GM10266 (cell line): ENCODE results near the gene FCRL4.

Experiments used
- DNase-seq: peaks from one replicate; pipeline ENCODE4 v3.0.0; 2012; ENCODE audit errors: extremely low spot score
- TF ChIP-seq, protein P1 (sequence below): IDR thresholded peaks from 2 replicates; pipeline ENCODE4 v1.5.1; 2012; ENCODE audit warnings: mild to moderate bottlenecking, low read depth; ENCODE audit not compliant: control insufficient read depth, insufficient read depth; ENCODE audit errors: missing control alignments

FCRL4 gene

DNA sequence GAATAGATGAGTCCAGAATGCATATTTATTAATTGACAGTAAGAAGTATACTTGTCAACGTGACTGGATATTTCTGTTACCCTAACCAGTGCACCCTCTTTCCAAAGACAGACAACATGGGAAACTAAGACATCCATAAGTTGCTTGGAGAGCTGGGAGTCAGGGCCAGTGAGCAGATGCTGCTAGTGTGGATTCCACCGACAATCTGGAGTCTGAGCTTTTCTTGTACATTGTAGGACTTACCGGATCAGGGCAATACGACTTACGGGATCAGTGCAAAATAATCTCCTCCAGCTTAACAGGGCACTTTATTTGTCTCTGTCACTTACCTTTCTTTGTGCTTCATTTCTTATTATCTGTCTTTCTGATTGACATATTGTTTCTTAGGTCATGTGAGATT lies 24.6 kb upstream of the FCRL4 start:
- no peak for DNase-seq
- TF ChIP-seq, protein P1, sequence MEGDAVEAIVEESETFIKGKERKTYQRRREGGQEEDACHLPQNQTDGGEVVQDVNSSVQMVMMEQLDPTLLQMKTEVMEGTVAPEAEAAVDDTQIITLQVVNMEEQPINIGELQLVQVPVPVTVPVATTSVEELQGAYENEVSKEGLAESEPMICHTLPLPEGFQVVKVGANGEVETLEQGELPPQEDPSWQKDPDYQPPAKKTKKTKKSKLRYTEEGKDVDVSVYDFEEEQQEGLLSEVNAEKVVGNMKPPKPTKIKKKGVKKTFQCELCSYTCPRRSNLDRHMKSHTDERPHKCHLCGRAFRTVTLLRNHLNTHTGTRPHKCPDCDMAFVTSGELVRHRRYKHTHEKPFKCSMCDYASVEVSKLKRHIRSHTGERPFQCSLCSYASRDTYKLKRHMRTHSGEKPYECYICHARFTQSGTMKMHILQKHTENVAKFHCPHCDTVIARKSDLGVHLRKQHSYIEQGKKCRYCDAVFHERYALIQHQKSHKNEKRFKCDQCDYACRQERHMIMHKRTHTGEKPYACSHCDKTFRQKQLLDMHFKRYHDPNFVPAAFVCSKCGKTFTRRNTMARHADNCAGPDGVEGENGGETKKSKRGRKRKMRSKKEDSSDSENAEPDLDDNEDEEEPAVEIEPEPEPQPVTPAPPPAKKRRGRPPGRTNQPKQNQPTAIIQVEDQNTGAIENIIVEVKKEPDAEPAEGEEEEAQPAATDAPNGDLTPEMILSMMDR: no peak

- DNase-seq: no peak
- TF ChIP-seq, protein P1: no peak
These were observed 20.3 kb upstream of the FCRL4 start for GRCh38 chr1:157618190-157618589.

- no peak for DNase-seq
- TF ChIP-seq, protein P1: no peak
These were observed 2.4 kb upstream of the FCRL4 start for GRCh38 chr1:157600236-157600635.

DNA sequence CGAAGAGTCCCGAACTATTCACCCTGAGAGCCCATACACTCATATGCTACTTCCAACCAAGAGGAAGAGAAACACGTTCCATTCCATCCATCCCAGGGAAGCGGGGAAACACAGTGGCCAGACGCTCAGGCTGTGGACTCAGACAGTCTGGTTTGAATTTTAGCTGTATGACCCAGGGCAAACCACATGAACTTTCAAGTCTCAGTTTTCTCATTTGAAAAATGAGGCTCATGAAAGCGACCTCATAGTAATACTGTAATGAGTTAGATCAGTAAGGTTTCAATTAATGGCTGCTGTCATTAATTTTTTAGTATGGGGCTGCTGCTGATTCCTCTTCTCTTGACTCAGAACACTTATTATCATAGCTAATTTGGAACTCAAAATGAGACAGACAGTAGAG lies 1.5 kb downstream of the FCRL4 start:
- DNase-seq: peak; percentile 19
- TF ChIP-seq, protein P1: no peak

GRCh38 chr1:157595356-157595755 lies 2.5 kb downstream of the FCRL4 start:
- TF ChIP-seq, protein P1: no peak
- DNase-seq: peak; percentile 32

DNA sequence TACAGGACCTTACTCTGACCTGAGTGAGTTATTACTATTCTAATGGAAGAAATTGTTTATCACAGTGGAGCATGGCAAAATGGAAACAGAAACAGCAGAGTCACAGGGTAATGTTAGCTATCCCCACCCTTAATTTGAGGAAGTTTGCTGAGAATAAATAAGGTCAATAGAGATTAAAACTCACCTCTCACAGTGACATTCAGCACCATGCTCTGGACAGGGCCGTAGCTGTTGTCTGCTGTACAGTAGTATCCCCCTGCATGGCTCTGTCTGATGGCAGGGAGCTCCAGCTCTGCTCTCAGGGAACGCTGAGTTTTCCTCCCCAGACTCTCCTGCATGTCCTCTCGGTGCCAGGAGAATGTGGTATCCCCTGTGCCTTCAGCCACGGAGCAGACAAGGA lies 11.9 kb downstream of the FCRL4 start:
- TF ChIP-seq, protein P1: no peak
- no peak for DNase-seq

DNA sequence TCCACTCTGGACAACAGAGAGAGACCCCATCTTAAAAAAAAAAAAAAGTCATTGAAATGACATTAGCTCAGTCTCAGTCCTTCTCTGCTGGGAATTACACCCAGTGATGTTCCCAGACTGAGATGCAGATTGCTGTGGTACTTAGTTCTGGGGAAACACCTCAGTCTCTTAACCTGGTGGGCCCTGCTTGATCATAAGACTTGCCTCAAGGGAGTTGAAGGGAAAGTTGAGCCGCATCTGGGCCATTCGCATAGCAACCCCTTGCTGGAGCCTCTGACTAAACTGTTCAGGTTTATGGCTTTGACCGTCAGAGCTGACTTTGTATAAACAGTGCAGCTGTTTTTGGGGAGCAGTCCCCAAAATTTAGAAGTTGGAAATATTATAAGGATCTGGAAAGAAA lies 13.4 kb downstream of the FCRL4 start:
- TF ChIP-seq, protein P1: no peak
- DNase-seq: no peak

- DNase-seq: no peak
- TF ChIP-seq, protein P1: no peak
These were observed 17.1 kb downstream of the FCRL4 start for GRCh38 chr1:157580828-157581210.
